Right renal cortex interstitium (tissue), 3 donors: ENCODE results near the gene MAPRE3. TPM values are rescaled to one million over a fixed set of nuclear protein-coding genes. Genes with fewer than 3 reads are reported as not detected.
A peak's percentile ranks its signal among the peaks of the same experiment; 100 is the strongest.

Experiments
- DNase-seq, 3 donors: peaks; one replicate each; pipeline ENCODE4 v3.0.0-alpha.2; 2013; ENCODE audit warnings: low read depth in 3 of 3, low spot score in 2 of 3
- polyA plus RNA-seq, 3 donors: library from polyadenylated mRNA; unstranded; fragments of 120-200 nt; gene quantifications; one replicate each; pipeline ENCODE4 v1.2.1, GENCODE V29; 2013; ENCODE audit not compliant: insufficient read length in 3 of 3

Gene MAPRE3
- polyA plus RNA-seq, 3 donors = 10.6 to 11.9 (median 11.4) TPM

DNA sequence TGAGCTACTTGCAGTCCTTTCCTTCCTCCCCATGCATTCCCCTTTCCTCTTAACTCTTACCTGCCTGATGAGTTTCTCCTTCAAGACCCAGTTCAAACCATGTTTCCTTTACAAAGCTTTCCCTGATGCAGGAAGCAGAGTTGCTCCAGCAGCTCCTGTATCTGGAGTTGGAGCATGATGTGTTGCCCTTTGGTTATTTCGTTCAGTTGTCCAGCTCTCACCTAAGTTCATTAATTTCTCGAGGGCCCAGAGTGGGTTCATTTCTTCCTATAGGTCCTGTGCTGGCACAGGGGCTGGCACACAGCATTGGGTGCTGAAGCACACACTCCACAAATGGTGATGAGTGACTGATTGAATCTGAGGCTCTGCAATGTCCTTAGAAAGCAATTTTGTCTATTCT is 39.3 kb downstream of the MAPRE3 start:
- DNase-seq = no peak

GRCh38 chr2:27010139-27010538 is 39.7 kb downstream of the MAPRE3 start:
- no peak for DNase-seq

DNA sequence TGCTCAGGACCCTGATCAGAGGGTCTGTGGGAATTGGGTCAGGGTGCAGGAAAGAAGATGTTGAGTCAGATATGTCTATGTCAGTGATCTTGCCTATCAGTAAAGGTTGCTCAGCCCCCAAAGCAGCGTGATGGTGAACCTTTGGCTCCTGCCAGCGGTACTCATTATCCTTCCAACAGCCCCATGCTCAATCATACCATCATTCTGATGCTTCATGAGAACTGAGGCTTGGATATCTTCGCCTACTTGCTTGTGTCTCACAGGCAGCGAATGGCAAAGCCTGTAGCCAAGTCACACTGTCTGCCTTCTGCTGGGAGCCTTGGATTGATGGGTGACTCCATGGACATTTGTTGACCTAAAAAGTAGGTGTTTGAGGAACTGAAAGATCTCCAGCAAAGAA is 43.3 kb downstream of the MAPRE3 start:
- no peak for DNase-seq

DNA sequence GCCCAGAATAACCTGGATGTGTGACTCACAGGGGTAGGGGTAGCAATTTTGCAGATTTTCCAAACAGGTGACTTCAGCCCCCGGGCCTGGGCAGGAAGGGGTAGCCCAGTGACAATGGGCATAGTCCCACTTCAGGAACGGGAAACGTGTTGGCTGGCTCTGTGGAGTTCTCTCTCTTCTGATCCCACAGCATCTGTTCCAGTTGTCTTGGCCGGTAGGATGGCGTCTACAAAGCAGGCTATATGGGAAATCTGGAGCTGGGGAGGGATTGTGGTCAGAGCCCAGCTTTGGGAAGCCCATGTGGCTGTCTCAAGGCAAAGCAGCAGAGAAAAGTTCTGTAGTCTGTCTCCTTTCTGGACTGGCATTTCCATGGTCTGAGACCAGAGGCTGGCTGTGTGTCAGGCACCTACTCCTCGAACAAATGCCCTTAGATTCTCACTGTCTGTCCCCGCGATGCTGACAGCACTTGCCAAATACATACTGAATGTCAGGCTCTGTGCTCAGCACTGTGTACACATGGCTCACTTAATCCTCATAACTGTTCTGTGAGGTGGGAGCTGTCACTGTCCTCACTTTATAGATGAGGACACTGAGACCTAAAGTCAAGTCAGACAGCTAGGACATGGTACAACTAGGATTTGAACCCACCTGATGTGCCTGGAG is 44.5 kb downstream of the MAPRE3 start:
- no peak for DNase-seq

- no peak for DNase-seq
These were observed 46.4 kb downstream of the MAPRE3 start for GRCh38 chr2:27016801-27017325.

DNA sequence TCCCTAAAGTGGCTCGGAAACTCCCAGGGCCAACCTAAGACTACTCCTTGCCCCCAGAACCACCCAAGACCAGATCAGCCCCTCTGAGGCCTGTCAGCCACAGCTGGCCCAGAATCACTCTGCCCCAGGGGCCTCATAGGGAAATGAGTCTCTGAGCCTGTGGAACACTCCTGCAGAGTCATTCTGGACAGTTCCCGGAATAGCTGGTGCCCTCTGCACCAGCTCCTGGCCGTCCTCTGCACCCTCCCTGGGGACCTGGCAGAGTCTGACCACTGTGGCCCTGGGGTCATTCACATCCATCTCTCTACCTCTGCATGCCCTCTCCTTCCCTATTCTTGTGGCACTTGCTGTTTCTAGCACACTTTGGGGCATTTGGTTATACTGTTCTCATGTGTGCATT is 47.7 kb downstream of the MAPRE3 start:
- DNase-seq = no peak

- DNase-seq = no peak
These were observed 49.0 kb downstream of the MAPRE3 start for GRCh38 chr2:27019459-27019858.

GRCh38 chr2:27019931-27020855 is 49.8 kb downstream of the MAPRE3 start:
- no peak for DNase-seq

- DNase-seq = no peak
These were observed 51.0 kb downstream of the MAPRE3 start for GRCh38 chr2:27021253-27022049.

- DNase-seq = no peak
These were observed 53.3 kb downstream of the MAPRE3 start for GRCh38 chr2:27023740-27024139.

GRCh38 chr2:27024188-27024587 is 53.8 kb downstream of the MAPRE3 start:
- DNase-seq = no peak

- DNase-seq = no peak
These were observed 54.4 kb downstream of the MAPRE3 start for GRCh38 chr2:27024812-27025211.

- no peak for DNase-seq
These were observed 54.9 kb downstream of the MAPRE3 start for GRCh38 chr2:27025281-27025800.

- no peak for DNase-seq
These were observed 55.7 kb downstream of the MAPRE3 start for GRCh38 chr2:27025861-27026851.

GRCh38 chr2:27027211-27027651 is 56.8 kb downstream of the MAPRE3 start:
- DNase-seq = no peak

GRCh38 chr2:27029051-27029450 is 58.6 kb downstream of the MAPRE3 start:
- no peak for DNase-seq

DNA sequence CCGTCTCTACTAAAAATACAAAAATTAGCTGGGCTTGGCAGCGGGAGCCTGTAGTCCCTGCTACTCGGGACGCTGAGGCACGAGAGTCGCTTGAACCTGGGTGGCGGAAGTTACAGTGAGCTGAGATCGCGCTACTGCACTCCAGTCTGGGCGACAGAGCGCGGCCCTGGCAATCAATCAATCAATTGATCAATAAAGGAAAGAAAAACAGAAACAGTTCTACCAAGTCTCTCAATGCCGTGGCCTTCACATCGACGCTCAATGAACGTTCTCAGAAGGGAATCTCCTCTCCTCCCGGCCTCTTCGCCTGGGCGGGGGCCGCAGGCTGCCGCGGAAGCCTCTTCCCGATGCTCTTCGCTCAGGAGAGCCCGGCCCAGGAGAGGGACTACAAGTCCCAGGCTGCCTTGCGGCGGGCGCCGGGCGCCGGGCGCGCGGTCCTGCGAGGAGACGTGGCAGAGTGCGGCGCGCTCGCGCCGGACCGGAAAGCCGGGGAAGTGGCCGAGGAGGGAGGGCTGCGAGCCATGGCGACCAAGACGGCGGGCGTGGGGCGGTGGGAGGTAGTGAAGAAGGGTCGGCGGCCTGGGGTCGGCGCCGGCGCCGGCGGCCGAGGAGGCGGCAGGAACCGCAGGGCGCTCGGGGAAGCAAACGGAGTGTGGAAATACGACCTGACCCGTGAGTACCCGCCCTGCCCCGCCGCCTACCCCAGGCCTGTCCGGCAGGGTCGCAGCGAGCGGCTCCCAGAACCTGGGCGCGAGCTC is 62.2 kb downstream of the MAPRE3 start, which contains the start of gene TMEM214:
Gene TMEM214, plus strand, starts transcription at position 471 of the 758 bp plus-strand sequence. Its CDS starts 51 bp downstream, at position 522.
- DNase-seq = peak in 2 of 3 donors; percentile 67 to 70

DNA sequence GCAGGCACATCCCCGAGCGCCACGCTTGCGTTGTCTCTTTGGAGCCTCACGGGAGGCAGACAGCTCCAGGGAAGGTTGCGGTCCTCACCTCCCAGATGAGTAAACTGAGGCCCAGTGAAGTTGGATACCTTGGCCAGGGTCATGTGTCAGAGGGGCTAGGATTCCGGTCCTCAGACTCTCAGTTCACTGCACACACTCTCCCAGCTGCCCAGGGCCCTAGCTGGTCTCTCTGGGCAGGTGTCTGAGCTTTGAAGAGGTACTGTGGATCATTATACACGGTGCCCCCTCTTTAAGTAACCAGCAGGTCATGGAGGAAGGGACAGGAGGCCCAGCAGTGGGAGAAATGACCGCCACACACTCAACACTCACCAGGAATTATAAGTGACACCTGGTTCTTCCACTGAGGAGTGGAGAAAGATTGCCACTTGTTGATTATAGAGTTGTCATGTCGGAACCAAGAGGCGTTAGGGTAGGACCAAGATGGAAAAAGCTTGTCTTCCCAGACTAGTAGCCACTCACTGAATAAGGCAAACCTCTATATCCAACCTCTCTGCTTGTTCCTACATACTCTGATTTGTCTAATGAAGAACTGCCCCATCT is 62.9 kb downstream of the MAPRE3 start:
- no peak for DNase-seq
